Measurements from ENCODE around the gene CHTOP.
A peak's percentile ranks its signal among the peaks of the same experiment; 100 is the strongest.
"Not testable (repeated sequence)": the region's sequence is repeated elsewhere in the genome, so short reads cannot be mapped to it uniquely, and the experiment has no call there.

The CHTOP gene, protein sequence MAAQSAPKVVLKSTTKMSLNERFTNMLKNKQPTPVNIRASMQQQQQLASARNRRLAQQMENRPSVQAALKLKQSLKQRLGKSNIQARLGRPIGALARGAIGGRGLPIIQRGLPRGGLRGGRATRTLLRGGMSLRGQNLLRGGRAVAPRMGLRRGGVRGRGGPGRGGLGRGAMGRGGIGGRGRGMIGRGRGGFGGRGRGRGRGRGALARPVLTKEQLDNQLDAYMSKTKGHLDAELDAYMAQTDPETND

DNA sequence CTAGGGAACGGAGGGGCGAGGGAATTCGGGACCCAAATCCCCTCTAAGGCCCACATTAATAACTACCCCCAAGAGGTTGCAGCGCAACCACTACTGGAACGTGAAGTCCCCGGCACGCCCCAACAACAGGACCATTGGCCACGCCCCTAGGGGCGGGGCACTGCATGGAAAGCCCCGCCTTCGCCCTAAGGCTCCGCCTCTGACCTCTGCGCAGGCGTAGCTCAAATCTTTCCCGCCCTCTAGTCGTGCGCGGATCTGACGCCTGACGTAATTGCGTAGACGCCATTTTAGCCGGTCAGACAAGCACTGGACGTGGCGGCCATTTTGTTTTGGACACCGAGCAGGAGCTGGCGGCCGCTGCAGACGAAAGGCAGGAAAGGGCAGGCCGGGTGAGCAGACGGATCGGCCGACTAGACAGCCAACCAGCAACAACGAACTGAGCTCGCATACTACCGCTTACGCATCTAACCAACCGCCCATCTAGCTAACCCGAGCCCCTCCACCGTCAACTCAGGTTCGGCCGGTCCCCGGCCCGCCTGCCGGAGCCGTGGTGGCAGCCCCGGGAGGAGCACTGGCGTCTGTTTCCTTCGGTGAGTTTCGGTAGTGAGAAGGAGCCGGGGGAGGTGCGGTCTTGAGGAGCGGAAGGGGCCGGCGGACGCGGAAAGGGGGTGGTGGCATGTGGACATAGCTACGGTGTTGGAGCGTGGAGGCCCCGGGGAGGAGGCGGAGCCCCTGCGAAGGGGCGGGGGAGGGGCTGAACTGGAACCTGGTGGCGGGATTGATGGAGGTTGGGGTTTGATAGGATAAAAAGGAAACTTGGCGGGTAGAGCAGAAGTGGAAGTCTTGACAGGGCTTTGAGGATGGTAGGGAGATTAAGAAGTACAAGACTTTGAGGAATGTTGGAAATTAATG, at the start of gene CHTOP:
TSS of gene CHTOP (plus strand) at position 313 of the 912 bp plus-strand sequence. CDS start 2,523 bp downstream, outside the sequence.
- peak; percentile 100 for DNase-seq

DNA sequence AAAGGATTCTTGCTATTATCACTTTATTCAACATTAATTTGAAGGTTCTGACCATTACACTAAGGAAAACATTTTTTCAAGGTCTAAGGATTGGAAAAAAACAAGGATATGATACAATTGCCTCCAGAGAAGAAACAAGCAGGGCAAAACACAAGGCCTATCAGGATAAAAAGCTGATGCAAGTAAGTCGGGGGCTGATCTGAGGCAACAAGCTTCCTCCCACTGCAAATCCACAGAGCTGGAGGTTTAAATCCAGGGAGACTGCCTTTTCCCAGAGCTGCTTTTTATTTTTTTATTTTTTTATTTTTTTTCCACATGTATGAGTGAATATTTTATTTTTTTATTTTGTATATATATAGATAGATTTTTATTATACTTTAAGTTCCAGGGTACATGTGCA, 48.9 kb upstream of the CHTOP start:
- no peak for DNase-seq

DNA sequence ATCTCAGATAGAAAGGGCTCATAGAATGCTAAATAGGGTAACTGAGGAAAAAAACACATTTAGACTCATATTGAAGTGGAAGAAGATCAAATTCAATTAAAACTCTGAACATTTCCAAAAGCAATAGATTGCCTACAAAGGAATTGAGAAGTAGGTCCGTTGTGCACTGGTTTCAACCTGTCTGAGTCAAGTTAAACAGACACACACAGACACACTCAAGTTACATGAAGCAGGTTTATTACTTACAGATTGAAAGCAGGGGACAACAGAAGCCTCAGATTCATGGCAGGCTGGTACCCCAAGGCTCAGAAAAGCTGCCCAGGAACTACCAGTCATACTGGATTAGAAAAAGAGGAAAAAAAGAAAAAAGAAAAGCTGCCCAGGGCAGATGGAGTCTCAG, 47.5 kb upstream of the CHTOP start:
- no peak for DNase-seq

DNA sequence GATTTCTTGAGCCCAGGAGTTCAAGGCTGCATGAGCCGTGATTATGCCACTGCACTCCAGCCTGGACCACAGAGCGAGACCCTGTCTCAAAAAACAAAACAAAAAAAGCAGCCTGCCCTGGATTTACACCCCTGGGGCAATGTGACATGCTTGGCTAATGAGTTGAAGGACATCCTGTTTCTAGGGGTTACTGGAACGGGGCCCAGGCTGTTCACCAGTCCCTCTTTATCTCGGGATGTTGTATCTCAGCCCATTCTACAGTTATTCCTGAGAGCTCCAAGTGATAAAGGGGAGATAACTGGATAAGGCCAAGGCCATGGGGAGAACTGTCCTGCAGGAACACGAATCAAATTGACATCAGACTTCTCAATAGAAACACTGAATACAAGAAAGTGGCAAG, 46.6 kb upstream of the CHTOP start:
- DNase-seq, result no peak

DNA sequence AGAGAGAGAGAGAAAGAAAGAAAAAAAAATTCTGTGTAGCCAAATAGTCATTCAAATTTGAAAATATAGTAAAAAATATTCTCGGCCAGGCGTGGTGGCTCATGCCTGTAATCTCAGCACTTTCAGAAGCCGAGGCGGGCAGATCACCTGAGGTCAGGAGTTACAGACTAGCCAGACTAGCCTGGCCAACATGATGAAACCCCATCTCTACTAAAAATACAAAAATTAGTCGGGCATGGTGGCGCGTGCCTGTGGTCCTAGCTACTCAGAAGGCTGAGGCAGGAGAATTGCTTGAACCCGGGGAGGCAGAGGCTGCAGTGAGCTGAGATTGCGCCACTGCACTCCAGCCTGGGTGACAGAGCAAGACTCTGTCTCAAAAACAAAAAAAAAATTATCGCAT, 45.8 kb upstream of the CHTOP start:
- not testable (repeated sequence) for DNase-seq

DNA sequence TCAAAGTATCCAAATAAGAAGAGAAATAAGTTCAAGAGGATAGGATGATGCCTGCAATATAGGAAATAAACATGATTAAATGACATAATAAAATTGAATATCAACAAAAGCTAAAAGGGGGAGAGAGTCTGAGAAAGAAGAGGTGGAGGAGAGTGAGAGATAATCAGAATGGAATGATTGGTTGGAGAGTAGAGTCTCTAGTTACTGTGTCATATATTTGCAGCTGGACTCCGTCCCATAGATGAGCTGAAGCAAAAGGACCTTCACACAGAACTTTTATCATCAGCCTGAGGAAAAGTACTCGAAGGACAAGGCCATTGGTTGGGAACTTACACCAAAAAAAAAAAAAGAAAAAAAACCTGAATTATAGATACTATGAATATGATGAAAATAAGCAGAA, 45.4 kb upstream of the CHTOP start:
- no peak for DNase-seq

DNA sequence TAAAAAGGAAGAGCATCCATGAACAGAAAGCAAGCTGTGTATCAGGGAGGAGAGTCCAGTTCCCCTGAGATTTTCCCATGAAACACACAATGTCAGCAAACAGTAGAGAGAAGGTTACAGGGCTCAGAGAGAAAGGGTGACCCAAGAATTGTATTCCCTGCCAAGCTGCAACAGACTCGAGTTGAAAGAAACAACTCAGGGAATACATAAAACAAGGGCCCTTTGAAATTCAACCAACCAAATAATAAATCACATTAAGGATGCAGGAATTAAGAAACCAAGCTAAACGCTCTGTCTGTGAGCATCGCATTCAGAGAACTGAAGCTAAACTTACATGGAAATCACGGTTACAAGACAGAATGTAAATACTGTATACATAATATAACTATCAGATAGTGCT, 41.1 kb upstream of the CHTOP start:
- DNase-seq, result no peak

DNA sequence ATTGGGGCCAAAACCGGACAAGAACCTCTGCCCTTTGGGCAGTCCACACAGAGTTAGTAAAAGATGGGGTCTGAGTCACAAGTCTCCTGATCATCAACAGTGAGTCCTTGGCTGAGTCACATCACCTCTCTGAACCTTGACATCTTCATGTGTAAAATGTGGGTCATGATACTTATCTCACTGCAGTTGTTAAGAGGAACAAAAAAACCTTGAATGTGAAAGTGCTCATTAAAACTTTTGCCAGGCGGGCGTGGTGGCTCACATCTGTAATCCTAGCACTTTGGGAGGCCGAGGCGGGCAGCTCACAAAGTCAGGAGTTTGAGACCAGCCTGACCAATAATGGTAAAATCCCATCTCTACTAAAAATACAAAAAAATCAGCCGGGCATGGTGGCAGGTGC, 36.7 kb upstream of the CHTOP start:
- DNase-seq, result no peak

DNA sequence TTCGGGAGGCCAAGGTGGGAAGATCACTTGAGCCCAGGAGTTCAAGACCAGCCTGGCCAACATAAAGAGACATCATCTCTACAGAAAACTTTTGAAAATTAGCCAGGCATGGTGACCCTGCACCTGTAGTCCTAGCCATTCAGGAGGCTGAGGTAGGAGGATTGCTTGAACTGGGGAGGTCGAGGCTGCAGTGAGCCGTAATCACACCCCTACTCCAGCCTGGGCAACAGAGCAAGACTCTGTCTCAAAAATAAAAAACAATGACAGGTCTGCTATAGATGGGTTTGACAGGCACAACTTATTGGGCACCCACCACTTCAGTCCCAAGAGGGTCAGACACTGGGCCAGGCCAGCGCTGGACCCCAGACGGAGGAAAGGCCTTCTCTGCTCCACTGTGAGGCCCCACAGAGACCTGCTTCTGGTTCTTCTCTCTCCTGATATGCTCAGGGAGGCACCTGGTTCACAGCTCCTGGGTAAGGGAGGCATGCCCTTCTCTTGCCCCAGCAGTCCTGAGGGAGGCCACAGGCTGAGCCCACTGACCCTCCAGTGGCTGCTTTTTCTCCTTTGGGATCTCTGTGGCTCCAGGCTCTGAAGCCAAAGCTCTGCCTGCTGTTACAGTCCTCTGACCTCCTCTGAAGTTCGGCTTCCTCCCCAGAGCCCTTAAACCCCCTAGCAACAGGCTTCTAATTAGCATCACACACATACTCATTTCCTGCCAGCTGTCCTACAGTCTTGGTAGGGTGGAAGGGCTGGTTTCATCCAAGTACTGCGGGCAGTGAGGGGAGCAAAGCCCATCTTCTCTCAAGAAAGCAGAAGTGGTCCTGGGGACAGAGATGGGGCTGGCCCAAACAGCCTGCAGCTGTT, 35.3 kb upstream of the CHTOP start:
- peak; percentile 18 for DNase-seq

DNA sequence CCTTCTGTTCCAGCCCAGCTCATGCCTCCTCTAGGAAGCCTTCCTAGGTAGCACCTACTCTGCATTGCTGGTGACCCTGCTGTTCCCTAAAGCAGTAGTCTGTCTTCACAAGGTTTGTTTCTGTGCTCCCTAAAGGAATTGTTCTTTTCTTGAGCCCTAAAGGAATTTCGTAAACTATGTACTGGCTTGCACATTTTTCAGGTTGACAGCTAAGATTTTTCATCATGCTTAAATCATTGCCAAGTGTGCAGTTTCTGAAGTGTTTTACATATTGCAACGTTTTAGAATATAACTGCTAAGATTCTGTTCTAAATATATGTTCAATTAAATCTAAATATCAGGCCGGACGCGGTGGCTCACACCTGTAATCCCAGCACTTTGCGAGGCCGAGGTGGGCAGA, 34.0 kb upstream of the CHTOP start:
- no peak for DNase-seq

DNA sequence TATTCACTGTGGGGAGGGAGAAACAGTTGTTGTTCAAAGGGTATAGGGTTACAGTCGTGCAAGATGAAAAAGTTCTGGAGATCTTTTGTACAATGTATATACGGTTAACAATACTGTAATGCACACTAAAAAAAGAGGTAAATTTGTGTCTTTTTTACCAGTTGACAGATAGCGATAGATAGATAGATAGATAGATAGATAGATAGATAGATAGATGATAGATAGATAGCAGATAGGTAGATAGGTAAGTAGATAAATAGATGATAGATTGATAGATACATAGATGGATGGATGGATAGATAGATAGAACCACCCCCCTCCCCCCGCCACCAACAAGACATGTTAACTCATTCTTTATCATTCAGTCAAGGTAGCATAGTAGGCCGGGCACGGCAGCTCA, 31.1 kb upstream of the CHTOP start:
- DNase-seq, result no peak

DNA sequence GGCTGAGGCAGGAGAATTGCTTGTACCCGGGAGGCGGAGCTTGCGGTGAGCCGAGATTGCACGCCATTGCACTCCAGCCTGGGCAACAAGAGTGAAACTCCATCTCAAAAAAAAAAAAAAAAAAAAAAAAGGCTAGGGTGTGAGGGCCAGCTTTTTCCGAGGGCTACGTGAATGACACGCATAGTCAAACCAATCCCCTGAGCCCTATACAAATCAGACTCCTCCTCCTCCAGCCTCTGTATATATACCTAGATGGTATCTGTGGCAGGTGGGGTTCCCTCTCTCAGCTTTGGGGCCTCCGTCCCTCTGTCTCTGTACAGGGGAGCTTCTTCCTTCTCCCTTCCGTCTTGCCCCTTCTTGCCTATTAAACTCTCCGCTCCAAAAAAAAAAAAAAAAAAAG, 27.7 kb upstream of the CHTOP start:
- no peak for DNase-seq

DNA sequence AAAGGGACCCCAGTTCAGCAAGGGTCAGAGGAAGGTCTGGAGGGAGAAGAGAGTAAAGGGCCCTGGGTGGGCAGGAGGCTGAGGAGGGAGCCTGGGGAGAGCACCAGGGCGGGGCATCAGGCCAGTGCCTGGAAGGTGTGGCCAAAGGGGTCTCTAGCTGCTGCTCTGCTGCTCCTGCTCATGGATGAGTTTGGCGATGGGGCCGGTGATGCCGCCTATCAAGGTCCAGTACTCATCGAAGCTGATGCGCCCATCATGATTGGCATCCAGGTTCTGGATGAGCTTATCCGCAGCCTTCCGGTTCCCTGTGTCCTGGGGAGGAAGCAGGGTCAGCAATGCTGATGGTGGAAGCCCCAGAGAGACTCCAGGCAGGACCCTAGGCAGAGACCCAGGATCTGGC, 26.5 kb upstream of the CHTOP start:
- no peak for DNase-seq

DNA sequence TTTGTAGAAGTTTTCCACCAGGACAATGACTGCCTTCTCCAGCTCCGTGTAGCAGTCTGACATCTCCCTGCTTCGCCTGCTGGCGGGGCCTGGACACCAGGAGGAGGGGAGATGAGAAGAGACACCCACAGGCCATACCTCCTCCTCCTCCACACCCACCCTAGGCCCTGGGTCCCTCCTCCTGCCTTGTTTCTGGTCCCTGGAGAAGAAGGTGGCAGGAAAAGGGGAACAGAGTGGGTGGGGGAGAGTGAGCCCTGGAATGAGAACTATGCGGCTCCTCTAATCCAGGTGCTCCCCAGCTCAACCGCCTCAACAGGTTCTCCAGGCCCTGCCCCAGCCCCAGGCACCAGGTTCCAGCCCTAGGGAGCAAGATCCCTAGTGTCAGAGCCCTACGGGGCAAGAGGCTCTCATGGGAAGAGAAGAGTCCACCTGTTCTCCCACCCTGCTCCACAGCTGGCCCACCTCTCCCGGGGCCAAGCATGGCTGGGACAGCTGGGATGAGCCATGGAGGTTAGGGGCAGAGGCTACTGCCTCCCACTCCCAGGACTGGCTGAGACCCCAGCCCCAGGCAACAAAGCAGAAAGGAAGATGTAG, 25.7 kb upstream of the CHTOP start:
- no peak for DNase-seq

DNA sequence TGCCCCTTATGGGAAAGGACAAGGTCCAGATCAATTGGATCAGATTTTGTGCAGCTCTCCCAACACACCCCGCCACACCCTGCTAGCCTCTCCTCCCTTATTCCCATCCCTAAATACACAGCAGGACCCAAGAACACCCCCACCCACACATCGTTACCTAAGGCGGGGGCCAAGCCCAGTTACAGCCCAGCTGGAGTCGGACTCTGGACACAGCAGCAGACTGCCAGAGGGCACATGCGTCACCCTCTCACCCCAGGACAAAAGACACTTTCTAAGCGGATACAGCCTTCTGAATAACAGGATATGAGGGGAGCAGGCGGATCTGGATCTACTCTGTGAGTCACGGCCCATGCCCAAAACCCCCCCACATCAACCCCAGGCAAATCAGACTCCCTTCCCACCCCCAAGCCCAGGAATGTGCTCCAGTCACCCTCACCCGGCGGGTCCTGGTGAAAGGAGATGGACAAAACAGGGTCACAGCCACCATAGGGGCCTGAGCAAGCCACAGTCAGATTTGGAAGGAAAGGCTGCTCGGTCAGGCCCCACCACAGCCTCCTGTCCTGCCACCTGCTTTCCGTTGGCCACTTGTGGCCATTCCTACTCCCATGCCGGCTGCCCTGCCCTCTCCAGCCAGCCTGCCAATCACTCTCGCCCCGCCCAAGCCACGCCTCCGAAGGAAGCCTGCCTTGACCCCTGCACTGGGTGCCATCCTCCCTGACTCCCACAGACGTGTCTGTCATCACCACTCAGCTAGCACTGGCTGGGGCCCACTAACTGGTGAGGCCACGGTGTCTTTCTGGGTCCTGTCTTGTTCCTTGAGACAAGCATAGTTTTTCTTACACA, 24.9 kb upstream of the CHTOP start:
- DNase-seq, result no peak

DNA sequence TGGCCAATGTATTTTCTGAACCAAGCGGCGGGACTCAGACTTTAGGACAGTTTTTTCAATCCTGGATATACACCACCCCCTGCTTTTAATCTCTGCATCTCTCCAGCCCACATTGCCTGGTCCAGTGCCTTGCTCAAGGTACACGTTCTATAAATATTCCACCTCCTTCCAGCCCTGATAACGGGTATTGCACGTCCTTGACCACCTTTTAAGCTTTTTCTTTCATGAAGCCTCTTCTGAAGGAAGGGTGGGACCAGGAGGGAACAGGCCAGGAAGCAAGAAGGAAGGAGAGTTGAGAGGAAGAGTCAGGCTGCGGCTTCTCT, 24.3 kb upstream of the CHTOP start:
- no peak for DNase-seq

DNA sequence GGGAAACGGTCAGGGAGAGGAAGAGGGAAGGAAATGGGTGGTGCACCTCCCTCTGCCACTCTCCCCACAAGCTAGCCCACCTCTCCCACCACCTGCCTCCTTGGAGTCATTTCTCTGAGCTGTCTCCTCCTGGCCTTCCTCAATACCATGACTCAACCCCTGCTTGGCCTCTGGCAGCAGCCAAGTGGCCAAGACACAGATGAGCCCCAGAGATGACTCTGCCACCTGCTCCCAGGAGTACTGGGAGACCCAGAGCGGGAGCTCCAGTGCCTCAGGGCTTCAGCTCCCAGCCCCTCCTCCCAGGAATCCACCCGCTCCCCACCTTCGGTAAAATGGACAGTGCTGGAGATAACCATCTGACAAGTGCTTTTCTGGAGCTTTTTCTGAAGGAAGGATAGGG, 23.5 kb upstream of the CHTOP start:
- DNase-seq, result no peak

DNA sequence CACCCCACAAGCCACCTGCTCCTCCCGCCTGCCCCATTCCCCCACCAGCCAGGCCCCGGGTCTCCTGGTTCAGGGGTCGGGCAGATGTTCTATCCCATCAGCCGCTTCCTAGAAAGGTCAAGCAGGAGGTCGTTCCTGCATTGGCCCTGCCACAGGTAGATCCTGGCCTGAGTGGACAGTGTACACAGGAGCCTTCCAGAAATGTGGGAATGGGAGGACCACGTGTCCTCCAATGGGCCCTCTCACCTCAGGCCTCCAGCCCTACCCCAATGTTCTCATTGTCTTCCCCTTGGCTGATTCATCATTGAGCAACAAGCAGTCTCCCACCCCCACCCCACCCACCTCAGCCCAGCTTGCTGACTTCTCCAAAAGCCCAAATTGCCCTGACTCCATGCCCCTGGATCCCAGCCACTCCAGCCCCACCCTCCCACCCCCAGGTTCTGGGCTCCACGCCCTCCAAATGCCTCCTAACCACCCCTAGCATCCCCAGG, 23.0 kb upstream of the CHTOP start:
- no peak for DNase-seq

DNA sequence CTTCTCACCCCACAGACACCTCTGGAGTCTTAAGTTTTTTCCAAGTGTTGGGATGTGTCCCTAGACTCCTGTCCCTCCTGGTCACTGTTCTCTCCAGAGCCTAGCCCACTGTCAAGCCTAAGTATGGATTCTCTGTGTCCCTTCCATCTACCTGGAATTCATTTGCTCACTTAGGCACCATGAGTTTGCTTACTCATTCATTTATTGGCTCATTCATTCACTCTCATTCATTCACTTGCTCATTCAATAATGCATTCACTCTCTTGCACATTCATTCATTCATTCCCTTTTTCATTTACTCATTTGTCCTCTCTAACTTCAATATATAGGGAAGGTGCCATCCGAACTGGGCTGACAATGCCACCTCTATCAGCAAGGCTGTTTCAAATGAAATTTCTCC, 22.5 kb upstream of the CHTOP start:
- no peak for DNase-seq

DNA sequence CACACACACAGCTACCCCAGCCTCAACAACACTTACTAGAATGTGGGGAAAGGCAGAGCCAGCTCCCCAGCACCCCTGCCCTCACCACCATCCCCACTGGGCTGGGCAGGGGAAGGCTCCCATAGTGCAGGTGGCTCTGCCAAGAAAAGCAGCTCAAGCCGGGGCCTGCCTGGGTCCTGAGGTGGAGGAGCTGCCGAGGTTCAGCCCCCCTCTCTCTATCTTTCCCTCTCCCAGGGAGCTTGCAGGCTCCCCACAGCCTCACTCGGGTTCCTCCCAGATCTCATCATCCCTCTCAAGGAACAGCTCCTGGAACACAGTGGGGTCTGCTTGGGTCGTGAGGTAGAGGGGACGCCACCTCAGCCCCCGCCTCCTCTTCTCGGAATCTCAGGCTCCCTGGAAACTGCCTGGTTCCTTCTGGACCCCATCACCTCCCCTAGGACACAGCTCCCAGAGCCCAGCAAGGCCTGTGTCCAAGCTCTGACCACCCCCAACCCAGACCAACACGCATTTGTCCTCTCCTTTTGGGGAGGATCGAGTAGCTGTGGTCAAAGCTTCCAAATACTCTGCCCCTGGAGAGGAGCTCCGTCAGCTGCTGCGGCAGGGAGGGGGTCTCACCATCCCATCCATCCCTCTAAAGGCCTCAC, 21.6 kb upstream of the CHTOP start:
- no peak for DNase-seq

DNA sequence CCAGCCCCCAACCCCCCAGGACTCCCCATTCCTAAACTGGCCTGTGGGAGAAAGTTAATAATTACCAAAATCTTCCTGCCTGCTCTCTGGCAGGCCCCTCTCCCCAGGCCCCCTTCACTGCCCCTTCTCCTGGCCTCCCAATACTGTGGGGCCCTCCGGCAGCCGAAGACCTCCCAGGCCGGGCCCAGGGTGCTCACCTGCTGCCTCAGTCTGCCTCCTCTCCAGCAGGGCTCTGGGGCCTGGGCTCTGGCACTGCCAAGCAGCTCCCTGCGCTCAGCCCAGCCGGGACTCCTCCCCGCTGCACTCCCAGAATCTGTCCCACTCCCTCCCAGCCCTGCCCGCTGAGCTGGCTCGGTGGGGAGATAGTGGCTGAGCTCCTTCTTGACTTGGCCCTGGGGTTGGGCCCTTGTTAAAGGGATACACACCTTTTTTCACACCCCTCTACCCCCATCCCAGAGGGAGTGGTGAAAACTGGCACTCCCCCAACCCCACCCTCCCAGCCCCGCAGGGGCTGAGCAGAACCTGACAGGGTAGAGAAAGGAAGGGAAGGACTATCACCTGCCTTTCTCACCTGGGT, 21.0 kb upstream of the CHTOP start, which contains the start of gene S100A16:
TSS of gene S100A16 (minus strand) at position 383 of the 577 bp plus-strand sequence. CDS start 4,986 bp downstream, outside the sequence.
- DNase-seq, result no peak

Data from NCI-H345 (cell line).